Ammon's horn (tissue), 1 donor: ENCODE measurements around the gene PTPRD.

Experiments
- DNase-seq: peaks from one replicate; pipeline ENCODE4 v3.0.0-alpha.2; 2016; ENCODE audit warnings: low spot score

PTPRD gene

DNA sequence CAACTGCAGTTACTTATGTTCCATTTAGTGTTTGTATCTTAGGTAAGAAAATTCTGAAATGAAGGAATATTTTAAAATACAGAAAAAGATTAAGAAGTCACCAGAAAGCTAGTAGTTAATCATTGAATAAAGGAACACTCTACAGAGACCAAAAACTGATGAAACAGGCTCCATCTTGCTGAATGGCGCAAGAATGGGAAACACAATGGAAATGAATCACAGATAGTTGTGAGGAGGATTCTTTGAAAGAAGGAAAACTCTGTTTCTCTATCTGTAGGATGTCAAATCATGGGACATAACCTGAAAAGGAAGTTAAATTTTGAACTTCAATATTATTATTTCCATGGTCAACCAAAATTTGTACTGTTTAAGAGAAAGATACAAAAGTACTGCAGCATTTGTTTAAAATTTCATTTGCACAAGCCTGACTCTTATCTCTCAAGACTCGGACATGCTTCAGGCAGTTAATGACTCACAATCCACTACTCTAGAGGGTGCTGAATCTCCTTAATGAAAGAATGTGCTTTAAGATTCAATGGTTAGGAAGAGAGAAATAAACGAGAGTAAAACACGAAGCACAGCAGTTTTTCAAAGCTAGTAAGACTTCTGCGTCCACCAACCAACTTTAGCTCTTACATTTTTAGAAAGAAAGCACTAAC is 1748.8 kb downstream of the PTPRD start:
- DNase-seq = no peak

DNA sequence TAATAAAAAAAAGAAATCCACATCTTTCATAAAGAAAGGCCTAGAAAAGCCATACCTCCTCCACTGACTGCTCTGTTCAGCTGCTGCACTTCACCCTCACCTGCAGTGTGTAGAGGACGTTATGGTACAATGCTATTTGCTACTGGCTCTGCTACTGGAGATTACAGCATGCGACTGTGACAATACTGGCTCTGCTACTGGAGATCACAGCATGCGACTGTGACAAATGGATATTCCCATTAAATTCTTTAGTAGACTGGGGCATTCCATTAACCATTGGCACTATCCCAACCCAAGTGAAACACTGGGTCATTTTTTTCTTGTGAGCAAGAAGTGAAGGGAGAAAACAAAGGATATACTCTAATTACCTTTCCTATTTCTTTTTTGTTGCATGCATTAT is 1749.7 kb downstream of the PTPRD start:
- DNase-seq = no peak

DNA sequence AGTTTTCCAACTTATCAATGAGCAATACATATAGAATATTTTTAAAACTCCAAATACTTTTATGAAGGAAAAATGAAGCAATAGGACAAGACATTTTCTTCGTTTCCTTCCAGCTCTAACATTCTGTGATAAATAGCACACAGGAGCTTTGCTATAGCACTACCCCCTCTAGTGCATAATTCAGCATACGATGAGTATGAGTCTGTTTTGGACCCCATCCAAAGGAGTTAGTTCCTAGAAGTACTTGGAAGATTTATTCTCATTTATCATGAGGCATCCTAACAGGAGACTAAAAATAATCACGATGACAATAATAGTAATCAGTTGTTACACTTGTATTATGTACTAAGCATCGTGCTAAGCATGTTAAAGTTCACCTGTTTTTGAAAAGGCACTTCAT is 1751.9 kb downstream of the PTPRD start:
- DNase-seq = no peak

DNA sequence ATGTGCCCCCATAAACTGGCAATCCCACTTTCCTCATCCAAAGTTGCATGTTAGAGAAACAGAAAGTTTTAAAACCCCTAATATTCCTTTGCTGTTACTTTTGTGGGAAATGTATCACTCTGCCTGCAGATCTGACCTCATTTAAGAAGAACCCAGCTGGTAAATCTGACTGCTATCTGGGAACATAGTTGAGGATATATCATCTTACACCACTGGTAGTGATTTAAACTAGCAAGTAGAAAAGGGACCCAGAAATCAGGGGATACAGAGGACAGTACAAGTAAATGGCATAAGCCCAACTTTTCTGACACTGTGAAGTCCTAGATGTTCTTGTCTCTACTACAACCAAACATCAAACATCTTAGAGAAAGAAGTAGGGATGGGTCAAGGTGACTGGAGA is 1752.7 kb downstream of the PTPRD start:
- no peak for DNase-seq

DNA sequence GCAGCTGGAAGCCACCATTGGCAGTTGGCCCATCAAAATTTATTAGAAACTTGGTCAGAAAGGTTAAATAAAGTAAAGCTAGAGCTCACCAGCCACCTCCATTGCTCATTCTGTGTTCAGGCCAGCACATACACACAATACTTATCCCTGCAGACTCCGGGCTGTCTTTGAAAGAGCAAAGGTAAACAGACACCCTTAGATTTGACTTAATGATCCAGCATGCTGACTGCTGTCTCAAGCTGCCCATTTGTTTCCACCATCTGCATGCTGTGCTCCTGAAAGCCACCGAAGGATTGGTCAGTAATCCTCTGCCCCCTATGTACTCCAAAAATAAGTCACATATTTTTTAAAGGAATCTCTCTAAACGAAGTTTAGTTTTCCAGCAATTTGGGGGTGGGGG is 1753.4 kb downstream of the PTPRD start:
- no peak for DNase-seq

DNA sequence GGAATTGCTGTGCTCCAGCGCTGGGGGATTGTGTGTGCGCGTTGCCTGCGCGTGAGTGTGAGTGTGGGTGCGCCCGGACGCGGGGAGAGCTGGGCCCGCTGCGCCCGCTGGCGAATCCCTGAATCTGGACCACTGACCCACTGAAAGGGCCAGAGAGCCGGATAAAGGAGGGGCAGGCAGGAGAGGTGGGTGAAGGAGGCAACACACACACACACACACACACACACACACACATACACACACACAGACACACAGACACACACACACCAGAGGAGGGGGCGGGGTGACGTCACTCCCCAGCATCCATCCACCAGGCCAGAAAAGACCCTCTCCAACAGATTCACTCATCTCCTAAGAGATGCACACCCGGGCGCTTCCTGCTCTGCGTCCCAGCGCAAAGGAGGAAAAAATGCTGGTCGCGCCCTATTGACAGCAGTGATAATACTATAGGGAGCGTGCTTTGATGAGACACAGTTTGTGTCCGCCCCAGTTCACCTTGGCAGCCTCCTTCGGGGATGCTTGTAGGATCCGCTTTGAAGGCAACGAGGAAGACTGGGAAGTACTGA is 1754.1 kb downstream of the PTPRD start:
- peak; percentile 47 for DNase-seq

DNA sequence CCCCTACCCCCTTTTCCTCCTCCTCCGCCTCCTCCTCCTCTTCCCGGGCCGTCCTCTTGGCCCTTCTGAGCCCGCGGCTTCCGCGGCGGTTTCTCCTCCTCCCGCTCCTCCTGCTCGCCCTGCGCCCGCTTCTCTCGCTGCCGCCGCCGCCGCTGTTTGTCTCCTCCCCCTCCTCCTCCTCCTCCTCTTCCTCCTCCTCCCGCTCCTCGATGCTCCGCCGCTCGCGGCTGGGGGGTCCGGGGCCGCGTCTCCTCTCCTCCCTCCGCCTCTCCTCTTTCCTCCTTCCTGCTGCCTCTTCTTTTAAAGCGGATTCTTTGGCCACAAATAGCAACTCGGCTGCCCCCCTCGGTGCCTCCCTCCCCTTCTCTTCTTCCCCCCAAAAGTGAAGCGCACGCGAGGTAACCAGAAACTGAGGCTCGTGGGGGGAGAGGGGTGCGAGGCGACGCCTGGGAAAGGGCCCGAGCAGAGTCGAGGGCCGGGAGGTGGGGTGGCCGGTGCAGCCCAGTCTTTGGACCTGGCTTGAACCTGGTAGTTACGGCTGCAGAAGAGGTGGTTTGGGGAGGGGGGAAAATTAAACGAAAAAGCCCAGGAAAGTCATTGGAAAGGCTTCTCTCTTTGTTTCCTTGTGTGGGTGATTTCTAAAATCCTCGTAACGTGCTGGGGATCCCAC is 1754.7 kb downstream of the PTPRD start:
- DNase-seq = peak; percentile 90

DNA sequence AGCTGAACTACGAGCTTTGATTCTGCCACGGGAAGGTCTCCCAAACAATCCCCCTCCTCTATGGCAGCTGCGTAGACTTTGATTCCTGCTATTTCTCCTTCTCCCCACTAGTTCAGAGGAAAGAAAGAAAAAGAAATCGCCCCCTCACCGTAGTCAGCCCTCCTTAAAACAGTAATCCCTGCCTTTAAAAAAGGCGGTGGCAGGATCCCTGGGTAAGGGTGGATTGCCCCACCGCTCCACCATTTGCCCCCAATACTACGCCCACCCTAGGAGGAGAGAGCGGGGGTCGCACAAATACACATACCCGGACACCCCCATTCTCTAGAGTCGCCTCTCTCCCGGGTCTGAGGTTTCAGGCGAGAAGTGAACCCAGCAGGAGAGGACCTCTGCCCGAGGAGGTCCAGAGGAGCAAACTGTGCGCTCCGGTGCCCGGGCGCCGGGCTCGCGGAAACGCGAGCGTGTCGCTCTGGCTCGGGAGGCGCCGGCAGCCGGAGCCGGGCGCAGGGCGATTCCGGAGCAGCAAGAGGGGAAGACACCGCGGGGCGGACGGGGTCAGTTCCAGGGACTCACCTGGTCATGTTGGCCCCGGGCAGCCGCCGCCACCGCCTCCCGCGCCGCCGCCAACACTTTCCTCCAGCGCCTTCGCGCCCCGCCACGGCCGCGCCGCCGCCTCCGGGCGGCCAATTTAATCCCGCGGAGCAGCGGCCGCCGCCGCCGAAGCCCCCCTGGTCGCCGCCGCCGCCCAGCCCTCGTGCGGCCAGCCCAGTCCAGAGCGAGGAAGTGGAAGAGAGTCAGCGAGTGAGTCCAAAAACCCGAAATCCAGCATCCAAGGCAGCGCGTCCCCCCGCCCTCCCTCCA is 1755.5 kb downstream of the PTPRD start:
- no peak for DNase-seq

DNA sequence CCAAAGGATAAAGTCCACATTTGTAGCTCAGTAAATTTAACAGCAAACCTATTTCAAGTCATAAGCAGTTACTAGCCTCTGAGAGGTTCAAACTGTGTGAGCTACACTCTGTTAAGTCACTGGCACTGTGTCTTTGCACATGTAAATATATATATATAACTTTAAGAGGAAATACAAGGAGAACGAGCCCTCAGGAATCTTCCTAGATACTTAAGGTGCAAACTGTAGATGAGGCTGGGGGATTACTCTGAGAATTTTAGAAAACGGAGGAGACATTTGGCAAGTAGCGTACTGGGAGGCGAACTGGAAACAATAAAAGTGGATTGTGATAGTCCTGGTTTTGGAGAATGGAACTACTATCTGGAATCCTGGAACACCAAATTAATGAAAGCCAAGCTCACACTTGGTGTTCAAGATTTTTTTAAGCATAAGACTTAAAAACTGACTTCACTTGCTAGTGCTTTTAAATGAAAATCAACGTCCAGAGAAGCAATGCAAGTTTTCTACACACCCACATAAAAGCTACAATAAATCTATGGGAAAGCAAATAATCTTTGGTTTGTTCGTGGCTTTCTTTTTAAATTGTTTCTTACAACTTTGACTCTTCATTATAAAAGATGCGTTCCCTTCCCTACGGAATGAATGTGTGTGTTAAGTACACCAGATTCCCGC is 1756.3 kb downstream of the PTPRD start:
- no peak for DNase-seq

DNA sequence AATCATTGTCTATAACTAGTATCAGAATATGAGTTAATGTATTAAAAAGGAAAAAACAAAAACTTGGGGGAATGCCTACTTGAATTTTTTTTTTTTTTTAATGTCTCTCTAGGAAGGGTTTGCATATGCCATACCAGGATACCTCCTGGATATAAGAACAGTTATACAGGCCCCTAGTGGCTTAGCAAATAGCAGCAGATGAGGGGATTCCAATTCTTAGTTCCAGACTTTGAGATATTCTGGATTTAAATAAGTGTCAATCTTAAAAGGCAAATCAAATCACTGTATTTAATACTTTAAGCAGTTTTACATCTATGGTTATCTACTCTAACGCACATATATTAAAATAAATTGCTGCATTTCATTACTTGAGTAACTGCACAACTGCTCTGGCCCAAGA is 1757.8 kb downstream of the PTPRD start:
- DNase-seq = peak; percentile 54

DNA sequence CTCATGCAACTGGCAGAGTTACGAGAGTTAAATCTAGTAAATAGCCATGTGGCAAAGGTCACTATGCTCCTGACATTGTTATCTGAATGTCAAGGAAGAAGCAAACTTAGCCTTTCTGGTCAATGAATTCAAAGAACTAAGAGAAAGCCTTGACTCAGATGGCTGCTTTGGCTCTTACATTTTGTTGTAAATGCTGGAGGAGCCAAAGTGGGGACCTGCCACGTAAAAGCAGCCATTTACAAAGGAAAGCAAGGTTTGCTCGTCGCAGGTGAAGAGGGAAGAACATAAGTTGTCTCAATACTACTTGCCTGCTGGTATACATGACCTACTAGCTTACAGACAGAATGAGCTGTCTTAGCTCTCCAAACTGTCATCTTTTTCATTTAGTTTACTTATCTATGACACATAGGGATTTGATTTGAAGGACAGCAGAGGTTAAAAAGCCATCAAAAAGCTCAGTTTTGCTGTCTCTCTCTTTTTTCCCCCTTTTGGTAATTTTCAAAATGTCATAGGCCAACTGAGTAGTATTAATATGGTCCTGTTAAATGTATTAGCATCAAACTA is 1760.4 kb downstream of the PTPRD start:
- DNase-seq = no peak

DNA sequence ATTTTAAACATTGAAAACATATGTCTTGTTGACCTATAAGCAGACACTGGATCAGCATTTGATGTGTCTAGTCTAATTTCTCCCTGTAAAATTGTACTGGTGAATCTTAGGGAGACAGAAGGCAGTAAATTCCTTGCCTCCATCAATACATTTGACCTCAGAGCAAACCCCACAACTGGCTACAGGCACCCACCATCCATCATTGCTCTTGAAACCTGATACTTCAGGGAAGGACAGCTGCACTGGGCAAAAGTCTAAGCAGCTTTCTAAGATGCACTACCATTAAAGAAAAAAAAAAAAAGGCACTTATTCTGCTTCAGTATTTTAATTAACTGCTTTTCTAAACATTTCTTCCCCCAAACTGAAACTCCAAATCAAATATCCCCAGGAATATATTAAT is 1761.9 kb downstream of the PTPRD start:
- no peak for DNase-seq

DNA sequence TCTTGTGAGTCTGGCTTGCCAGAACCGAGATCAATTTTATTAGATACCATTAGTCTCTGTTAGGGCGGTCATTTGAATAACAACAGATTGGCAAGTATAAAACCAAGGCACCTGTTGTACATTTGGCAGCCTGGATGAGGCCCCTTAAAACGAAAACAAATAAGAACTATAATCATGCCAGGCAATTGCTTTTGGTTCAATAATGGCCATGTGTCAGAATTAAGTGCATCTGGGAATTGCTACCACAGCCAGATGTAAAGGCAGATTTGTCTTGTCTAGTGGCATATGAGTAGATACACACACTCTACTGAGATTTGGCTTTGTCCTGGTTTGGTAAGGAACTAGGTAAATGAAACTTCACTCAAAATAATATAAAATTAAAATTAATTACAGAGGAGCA is 1767.0 kb downstream of the PTPRD start:
- no peak for DNase-seq

DNA sequence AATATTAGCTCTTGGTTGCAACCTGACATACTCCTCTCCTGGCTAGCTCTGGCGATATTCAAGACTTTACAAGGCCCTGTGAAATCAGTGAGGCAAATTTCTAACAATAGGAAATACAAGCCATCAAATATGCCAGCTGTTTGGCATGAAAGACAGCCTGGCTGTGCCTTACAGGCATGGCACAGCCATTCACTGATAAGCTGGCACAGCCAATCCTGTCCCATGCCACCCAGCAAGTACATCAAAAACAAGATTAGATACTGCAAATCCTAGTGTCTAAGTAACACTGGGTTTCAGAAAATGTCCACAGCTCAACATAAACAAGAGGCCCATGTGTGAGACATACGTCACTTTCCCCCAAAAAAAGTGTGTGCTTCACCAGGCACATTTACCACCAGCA is 1767.4 kb downstream of the PTPRD start:
- peak; percentile 87 for DNase-seq

DNA sequence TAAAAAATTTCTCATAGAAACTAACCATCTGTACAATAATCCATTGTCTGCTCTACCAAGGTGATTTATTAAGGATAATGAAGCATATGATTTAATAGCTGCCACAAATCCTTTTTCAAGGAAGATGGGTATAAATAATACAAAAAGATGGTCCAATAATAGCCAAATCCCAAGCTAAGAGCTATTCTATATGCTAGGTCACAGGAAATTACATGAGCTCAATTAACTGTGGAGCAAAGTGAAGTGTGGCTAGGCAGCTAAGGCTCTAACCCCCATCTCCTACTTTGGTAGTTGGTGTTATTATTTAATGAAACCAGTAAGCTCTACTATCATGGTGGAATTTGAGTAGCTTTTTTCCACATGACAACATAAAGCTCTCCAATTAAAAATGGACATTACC is 1768.3 kb downstream of the PTPRD start:
- no peak for DNase-seq

DNA sequence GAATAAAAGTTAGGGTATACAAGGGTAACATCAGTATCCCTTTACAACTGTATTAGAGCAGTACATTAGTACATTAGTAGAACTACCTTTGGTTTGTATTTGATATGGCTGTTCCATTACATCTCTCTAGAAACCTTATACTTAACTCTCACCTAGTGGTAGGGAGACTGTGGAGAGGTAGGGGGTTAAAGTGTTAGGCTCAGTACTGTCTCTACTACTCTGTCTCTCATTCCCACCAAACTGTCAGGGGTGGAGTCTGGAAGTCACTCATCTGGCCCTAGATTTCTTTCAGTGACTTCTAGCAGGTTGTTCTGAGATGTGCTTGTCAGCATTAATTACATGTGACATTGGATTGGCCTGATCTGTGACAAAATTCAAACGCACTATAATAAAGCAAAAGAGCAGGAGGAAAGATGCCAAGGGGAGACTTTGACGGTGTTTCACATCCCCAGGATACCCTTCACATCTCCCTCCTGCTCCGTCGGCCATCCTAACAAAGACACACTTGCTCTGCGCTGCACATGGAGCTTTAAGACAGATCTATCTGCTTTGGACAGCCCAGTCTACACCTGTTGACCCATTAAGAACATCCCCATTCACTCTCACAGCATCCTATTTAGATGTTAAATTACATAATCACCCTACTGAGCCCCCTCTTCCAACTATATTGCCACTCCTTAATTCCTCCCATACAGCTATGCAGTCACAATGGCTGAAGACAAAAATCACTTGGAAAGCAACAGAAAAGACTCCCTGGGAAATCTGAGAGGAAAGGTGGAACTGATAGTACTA is 1770.2 kb downstream of the PTPRD start:
- DNase-seq = no peak

DNA sequence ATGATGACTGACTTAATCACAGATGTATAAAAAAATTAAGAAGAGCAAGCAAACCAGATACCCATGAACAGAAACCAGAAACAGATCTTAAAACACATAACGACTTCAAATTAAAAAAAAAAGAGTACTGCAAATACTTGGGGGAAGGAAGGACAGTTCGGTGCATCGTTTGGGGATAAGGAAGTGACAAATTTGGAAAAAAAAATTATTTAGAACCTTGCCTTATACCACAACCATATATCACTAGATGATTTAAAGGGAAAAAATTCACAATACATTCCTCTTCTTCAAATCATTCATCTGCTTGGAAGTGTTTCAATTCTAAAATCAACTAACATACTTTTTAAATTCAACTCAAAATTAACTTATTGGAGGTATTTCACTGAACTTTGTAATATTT is 1774.7 kb downstream of the PTPRD start:
- no peak for DNase-seq

DNA sequence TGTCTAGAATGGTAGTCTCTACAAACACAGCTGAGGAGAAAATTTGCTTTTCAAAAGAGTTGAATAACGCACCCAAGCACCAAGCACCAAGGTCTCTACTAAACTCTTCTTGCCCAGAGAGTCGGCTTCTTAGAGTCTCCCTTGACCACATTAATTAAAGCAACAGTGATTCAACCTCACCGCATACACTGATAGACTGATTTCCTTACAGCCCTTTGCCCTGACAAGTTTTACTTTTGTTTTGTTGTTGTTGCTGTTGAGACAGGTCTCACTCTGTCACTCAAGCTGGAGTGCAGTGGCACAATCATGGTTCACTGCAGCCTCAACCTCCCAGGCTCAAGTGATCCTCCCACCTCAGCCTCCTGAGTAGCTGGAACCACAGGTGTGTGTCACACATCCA is 1777.5 kb downstream of the PTPRD start:
- DNase-seq = no peak

DNA sequence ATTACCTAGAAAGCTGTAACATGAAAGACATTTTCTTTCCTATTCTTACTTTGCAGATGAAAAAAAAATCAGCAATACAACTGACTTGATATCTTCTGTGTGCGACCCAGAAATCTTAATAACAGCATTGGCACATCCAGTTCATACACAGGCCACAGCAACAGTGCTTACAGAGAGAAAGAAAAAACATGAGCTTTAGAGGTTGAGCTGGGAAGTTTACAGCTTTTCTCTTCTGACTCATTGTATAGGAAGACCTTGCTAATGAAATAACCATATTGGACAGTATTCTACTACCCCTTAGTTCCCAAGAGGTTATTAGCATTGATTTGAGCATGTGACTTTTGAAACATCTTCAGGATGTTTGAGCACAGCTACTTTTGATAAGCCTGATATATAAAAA is 1779.8 kb downstream of the PTPRD start:
- no peak for DNase-seq

DNA sequence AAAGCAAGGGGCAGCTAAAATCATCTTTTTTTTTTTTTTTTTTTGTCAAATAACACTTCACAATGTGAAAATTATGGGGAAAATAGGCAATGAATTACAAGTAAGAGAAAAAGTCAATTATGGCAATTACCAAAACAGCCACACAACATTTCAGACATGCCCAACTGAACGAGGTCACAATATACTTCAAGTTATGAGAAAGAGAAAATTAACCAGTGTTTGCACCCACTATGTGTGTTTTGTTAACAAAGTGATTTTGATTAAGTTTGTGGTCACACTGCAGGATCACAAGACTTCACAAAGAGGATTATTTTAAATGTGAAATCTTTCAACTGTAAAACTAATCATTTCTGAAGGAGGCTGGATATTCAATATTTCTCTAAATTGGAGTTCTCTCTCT is 1780.4 kb downstream of the PTPRD start:
- DNase-seq = no peak

DNA sequence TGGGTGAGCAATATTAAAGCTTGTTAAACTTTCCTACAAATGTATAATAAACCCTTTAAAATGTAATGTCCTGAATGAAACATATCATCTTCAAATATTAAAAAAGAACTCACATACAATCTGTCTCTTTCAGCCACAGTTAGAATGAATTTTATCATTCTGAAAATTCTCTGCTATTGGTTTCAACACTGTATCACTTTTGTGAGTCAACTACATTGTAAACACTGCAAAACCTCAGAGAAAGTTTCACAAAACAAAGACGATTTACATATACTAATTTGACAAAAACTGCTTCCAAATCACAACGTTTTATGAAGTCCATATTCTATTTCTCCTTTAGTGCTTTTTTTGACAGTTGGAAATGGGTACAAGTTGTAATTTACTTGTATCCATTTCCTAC is 1781.2 kb downstream of the PTPRD start:
- DNase-seq = no peak
